SK-N-MC (cell line): ENCODE data around the gene MAT2A.

Experiments used
- DNase-seq: peaks from one replicate; pipeline ENCODE4 v3.0.0-alpha.2; 2011; ENCODE audit warnings: low read depth, low spot score
- H3K27ac ChIP-seq: fragments of 200-600 bp; sonication (generic); 2 replicates; pipeline ENCODE4 v1.5.1; 2016; ENCODE audit warnings: mixed run types
- H3K36me3 ChIP-seq: fragments of 200-600 bp; sonication (generic); 2 replicates; pipeline ENCODE4 v1.6.1; 2017; ENCODE audit warnings: antibody characterized with exemption, low read length, mixed read lengths; ENCODE audit not compliant: insufficient read depth
- H3K4me3 ChIP-seq: fragments of 200-600 bp; sonication (generic); 2 replicates; pipeline ENCODE4 v1.5.1; 2016
- H3K9ac ChIP-seq: fragments of 200-600 bp; sonication (generic); 2 replicates; pipeline ENCODE4 v1.8.0; 2017; ENCODE audit warnings: mixed run types, mixed read lengths; ENCODE audit not compliant: insufficient read length
- H3K9me3 ChIP-seq: fragments of 200-600 bp; sonication (generic); 2 replicates; pipeline ENCODE4 v1.6.1; 2017; ENCODE audit warnings: low read depth, mild to moderate bottlenecking, antibody characterized with exemption, low read length, moderate library complexity, mixed read lengths
- EZH2 ChIP-seq: fragments of 200-600 bp; sonication (generic); IDR thresholded peaks from one replicate; pipeline ENCODE4 v1.6.1; 2017; ENCODE audit warnings: antibody characterized with exemption
- FOXP2 ChIP-seq: optimal IDR thresholded peaks from 2 replicates; pipeline ENCODE3; 2011; ENCODE audit warnings: mild to moderate bottlenecking, moderate library complexity; ENCODE audit not compliant: insufficient read depth; ENCODE audit errors: extremely low read length, control extremely low read depth
- POLR2AphosphoS5 ChIP-seq: IDR thresholded peaks from 2 replicates; pipeline ENCODE4 v1.6.1; 2012; ENCODE audit warnings: mild to moderate bottlenecking, low read depth, low read length, borderline replicate concordance

The MAT2A gene

DNA sequence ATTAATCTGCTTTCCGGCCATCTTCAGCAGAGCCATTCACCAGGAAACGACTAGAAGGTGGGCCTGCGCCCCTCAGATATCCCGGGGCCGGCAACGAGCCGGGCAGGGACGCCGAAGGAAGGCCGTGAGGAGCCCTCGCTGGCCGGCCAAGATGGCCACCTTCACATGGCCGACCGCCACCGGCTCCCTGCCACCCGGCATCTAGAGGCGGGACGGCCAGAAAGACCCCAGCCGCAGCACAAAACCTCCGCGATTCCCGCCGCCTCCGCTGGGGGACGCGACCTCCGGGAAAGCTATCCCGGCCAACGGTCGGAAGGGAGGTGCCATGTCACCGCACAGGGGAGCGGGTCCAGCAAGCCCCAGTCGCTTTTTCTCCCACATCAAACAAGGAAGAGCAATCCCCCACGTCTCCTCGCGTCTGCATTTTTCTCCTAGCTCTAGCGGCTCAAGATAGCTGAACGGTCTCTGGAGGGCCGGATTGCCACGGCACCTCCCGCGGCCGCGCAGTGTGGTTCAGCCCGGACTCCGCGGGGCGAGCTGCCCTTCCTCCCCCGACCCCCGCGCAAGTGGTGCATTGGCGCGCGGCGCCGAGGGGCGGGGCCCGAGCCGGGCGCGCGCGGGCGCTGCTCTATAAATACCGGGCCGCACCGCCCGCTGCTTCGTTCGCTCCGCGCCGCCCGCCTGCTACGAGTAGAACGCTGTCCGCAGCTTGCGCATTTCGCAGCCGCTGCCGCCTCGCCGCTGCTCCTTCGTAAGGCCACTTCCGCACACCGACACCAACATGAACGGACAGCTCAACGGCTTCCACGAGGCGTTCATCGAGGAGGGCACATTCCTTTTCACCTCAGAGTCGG is at the start of gene MAT2A:
Gene MAT2A, plus strand, starts transcription at position 662 of the 854 bp plus-strand sequence. Its CDS starts 120 bp downstream, at position 782.
- peak within 1 kb of the TSS; percentile 98 for H3K9ac ChIP-seq
- no peaks in the 10 kb centered on the region for H3K9me3 ChIP-seq
- no peak for DNase-seq
- peaks cover 42% of the 10 kb centered on the region for H3K36me3 ChIP-seq
- TF ChIP-seq EZH2, result no peak
- peak; percentile 96 for TF ChIP-seq POLR2AphosphoS5
- peak within 1 kb of the TSS; percentile 96 for H3K4me3 ChIP-seq
- peak within 1 kb of the TSS; percentile 98 for H3K27ac ChIP-seq

DNA sequence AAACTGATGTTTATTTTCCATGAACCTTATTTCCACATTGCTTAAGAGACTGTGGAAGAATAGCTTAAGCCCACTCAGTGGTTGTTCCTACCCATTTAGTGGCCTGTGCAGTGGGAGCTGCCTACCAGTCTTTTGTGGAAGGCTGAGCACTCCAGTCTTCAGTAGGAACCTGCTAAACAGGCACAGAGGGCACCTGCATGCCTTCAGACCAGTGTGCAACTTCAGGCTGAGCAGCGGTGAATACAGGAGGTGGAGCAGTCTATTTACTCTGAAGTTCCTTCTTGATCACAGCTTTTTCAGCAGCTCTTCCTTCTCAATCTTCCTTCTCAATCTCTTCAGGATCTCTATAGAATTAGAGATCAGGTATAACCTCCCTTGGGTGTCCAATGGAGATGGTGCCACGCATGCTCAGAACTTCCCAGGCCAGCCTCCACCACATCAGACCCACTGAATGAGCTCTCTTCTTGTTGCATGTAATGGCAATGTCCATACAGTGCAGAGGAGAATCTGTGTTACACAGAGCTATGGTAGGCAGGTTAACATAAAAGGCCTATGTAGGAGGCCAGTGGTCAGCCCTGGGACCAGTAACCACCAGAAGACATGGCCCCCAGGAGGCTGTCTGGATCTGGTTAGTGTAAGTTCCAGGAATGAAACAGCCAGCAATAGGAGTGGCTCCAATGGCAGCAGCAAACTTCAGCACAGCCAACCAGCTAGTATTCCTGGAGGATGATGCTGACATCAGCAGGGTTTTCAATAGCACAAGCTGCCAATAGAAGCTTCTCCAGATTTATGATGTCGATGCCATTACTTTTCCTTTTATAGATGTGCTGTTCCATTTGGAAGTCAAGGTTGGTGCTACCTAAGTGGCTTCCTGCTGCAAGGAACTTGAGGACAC is 47.9 kb upstream of the MAT2A start:
- no peak for DNase-seq
- H3K27ac ChIP-seq, result no peak overlapping the region
- no peak for TF ChIP-seq FOXP2
- no peak for TF ChIP-seq EZH2
- TF ChIP-seq POLR2AphosphoS5, result no peak
- no peak overlapping the region for H3K4me3 ChIP-seq
- no peaks in the 10 kb centered on the region for H3K36me3 ChIP-seq
- H3K9me3 ChIP-seq, result no peaks in the 10 kb centered on the region
- H3K9ac ChIP-seq, result no peak overlapping the region

DNA sequence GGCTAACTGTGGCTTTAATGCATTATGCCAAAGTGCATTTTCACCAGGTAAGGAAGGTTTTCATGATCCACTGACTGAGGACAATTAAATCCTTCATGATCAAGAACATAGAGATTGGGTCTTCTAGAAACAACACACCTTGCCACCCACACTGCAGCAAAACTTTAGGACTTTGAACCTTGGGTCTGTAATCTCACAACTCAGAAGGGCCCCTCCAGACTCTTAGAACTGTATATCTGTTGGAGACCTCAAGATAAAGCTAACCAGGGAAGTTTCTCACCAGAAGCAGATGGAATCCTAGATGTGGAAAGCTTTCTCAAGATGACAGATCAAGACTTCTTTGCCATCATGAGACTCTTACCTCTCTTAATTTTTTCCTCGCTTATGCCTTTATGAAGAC is 42.5 kb upstream of the MAT2A start:
- H3K27ac ChIP-seq, result no peak overlapping the region
- H3K36me3 ChIP-seq, result no peaks in the 10 kb centered on the region
- H3K9me3 ChIP-seq, result no peaks in the 10 kb centered on the region
- DNase-seq, result no peak
- H3K9ac ChIP-seq, result no peak overlapping the region
- TF ChIP-seq EZH2, result no peak
- no peak for TF ChIP-seq FOXP2
- no peak for TF ChIP-seq POLR2AphosphoS5
- H3K4me3 ChIP-seq, result no peak overlapping the region

DNA sequence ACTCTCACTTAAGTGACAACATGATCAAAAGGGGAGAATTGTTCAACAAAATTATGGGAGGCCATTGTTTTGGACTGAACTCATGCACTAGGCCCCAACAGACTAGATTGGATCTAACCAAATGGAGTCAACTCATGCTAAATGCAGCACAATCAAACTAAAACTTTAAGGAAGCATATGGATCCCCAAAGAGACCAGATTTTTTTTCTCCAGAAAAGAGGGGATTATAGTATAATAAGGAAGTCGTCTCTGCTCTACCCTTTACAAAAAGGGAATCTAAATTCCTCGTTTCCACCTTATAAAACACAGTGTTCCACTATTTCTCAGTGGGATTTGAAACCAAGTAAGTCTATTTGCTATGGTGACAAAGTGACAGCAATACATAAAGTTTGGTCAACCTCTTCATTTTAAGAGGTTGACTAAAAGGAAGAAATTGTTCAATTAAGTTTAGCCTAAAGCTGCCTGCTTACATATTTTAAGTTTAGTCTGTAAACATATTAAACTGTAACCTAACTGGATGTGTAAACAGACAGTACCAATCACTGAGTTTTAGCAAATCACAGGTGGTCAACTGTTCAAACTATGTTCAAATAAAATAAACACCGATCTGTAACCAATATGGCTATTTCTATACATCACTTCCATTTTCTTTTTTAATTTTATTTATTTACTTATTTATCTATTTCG is 40.9 kb upstream of the MAT2A start:
- Histone ChIP-seq H3K4me3 (no peak overlapping the region), H3K27ac (no peak overlapping the region), H3K9me3 (no peaks in the 10 kb centered on the region), H3K9ac (no peak overlapping the region), H3K36me3 (no peaks in the 10 kb centered on the region)
- TF ChIP-seq POLR2AphosphoS5, result no peak
- TF ChIP-seq EZH2, result no peak
- TF ChIP-seq FOXP2, result no peak
- no peak for DNase-seq

DNA sequence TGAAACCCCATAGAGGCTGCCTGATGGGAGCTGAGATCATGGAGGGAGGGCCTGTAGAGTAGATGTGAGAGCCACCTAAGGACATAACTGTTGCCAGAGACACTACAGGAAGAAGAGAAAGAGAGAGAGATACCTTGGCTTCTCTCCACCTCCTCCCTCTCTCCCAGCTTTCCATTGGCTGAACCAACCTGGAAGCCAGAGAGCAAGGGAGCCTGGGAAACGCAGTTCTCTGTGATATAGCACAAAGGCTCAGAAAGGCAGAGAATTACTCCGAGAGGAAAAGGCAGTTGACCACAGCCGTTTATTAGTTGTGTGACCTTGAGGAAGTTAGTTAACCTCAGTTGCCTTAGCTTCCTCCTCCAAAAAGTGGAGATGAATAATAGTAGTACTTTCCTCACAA is 37.7 kb upstream of the MAT2A start:
- no peak for DNase-seq
- H3K36me3 ChIP-seq, result no peaks in the 10 kb centered on the region
- no peak overlapping the region for H3K4me3 ChIP-seq
- H3K9me3 ChIP-seq, result no peaks in the 10 kb centered on the region
- TF ChIP-seq FOXP2 (no peak), EZH2 (no peak), POLR2AphosphoS5 (no peak)
- no peak overlapping the region for H3K9ac ChIP-seq
- H3K27ac ChIP-seq, result no peak overlapping the region

DNA sequence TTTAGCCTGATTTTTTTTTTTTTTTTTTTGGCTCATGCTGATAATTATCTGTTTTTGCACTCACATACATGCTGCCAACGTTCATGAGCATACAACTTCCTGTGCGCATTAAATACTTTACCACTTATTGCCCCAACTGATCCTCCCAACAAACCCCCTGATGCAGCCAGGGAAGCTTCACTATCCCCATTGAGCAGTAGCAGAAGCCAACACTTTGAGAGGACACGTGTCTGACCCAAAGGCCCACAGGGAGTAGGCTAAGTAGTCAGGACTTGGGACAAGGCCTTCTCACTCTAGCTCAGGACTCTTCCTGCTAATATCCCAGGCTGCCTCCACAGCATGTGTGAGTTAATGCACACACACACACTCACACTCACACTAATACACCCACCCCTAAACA is 36.2 kb upstream of the MAT2A start:
- Histone ChIP-seq H3K36me3 (no peaks in the 10 kb centered on the region), H3K4me3 (no peak overlapping the region), H3K9ac (no peak overlapping the region), H3K9me3 (no peaks in the 10 kb centered on the region), H3K27ac (no peak overlapping the region)
- DNase-seq, result no peak
- TF ChIP-seq EZH2 (no peak), FOXP2 (no peak), POLR2AphosphoS5 (no peak)

DNA sequence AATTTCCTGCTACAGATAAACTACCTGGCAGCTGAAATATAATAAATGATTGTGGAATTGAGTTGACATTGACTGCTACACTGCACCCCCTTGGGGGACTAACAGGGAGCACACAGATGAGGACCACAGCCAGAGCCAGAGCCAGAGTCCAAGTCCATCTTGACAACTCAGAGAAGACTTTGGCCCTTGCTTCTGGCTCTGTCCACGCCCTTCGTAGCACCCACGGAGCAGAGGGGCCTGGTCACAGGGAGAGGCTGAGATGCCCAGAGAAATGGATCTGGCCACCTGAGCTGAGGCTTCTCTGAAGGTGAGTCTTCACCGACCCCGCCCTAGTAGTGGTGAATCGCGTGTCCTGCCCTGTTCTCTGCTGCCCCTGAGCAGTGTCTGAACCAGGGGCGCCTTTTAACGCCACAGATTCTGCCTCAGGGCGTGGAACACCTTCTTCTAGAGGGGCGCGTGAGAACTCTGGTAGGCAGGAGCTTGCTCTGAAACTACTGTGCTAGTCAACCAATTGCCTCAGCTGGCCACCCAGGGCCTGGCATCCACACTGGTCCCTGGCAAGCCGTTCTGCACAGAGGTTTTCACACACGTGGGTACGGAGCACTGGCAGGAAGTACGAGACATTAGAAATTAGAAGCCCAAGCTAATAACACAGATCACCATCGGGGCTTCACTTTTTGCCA is 35.7 kb upstream of the MAT2A start:
- no peak overlapping the region for H3K9ac ChIP-seq
- DNase-seq, result no peak
- H3K9me3 ChIP-seq, result no peaks in the 10 kb centered on the region
- no peak overlapping the region for H3K4me3 ChIP-seq
- H3K27ac ChIP-seq, result no peak overlapping the region
- TF ChIP-seq FOXP2, result no peak
- no peaks in the 10 kb centered on the region for H3K36me3 ChIP-seq
